Smooth muscle cell of trachea (primary cell): Measurements from ENCODE around the gene DUOXA1. TPM values are rescaled to one million over a fixed set of nuclear protein-coding genes. Genes with fewer than 3 reads are reported as not detected.

Source experiments
- total RNA-seq: library from RNA; depleted of rRNA; stranded (reverse); fragments of >200 nt; gene quantifications from 2 replicates; pipeline ENCODE4 v1.2.1, GENCODE V29; 2014

DUOXA1 gene
- 0.17 TPM in 1 of 2 replicates, not detected in the other for total RNA-seq

GRCh38 chr15:45129651-45130129 is at the start of gene DUOXA1, which contains the start of gene DUOX1:
Gene DUOXA1, minus strand, starts transcription at chr15:45129879. Its CDS starts 6,865 bp downstream, at chr15:45123014.
Gene DUOX1, plus strand, starts transcription at chr15:45129994. Its CDS starts 1,973 bp downstream, at chr15:45131967.

GRCh38 chr15:45114076-45114750 is 15.5 kb downstream of the DUOXA1 start, which contains the start of the genes DUOX2 and DUOXA2:
Gene DUOX2, minus strand, starts transcription at chr15:45114172. Its CDS starts 761 bp downstream, at chr15:45113411.
Gene DUOXA2, plus strand, starts transcription at chr15:45114326. Its CDS starts 280 bp downstream, at chr15:45114606.

Other genes with a start within 250 kb of the DUOXA1 start
- not detected in 2 replicates for gene TERB2, start 173.2 kb downstream of the DUOXA1 start, total RNA-seq
- gene SORD, start 106.7 kb downstream of the DUOXA1 start, total RNA-seq = 12.4 and 16.6 TPM in 2 replicates
- 0.17 TPM in 1 of 2 replicates, not detected in the other for gene DUOX2, start 15.7 kb downstream of the DUOXA1 start, total RNA-seq
- gene DUOXA2, start 15.6 kb downstream of the DUOXA1 start, total RNA-seq = not detected in 2 replicates
- under 0.01 and 0.99 TPM in 2 replicates for gene DUOX1, start 115 bp upstream of the DUOXA1 start, total RNA-seq
- 2.5 and 4.3 TPM in 2 replicates for gene SHF, start 58.1 kb upstream of the DUOXA1 start, total RNA-seq
- gene SLC28A2, start 122.4 kb upstream of the DUOXA1 start, total RNA-seq = not detected in 2 replicates
- 0.17 and 0.44 TPM in 2 replicates for gene GATM, start 248.7 kb upstream of the DUOXA1 start, total RNA-seq